ENCODE measurements around the gene LRRC42.

DNA sequence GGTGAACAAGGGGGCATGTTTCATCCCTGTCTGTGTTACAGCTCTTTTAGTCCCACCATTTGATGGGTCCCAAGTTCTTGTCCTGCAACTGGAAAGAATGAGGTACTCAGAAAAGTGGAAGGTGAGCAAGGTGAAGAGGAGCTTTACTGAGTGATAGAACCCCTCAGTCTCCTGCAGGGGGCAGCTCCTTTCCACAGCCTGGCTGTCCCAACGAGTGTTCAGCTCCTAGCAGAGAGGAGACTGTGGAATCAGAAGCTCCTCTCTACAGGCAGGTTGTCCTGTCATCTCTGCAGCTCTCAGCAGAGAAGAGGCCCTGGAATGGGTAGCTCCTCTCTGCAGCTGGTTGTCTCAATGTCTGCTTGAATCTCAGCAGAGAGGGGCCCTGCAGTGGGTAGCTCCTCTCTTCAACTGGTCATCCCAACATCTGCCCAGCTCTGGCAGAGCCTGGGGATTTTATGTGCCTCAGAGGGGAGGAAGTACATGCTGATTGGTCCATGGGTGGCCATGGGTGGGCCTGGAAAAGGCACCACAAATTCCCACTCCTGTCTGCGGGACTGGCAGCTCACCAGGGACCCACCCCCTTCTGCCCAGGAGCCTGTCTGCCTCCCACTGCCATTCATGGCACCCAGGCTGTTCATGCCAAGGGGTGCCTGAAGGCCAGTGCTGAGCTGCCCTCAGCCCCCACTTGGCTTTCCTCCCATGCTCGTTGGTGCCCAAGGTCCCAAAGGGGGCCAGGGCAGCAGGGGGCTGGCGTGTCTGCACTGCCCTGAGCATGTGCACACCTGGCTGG, 46.1 kb downstream of the LRRC42 start:
- TF ChIP-seq, protein P1, sequence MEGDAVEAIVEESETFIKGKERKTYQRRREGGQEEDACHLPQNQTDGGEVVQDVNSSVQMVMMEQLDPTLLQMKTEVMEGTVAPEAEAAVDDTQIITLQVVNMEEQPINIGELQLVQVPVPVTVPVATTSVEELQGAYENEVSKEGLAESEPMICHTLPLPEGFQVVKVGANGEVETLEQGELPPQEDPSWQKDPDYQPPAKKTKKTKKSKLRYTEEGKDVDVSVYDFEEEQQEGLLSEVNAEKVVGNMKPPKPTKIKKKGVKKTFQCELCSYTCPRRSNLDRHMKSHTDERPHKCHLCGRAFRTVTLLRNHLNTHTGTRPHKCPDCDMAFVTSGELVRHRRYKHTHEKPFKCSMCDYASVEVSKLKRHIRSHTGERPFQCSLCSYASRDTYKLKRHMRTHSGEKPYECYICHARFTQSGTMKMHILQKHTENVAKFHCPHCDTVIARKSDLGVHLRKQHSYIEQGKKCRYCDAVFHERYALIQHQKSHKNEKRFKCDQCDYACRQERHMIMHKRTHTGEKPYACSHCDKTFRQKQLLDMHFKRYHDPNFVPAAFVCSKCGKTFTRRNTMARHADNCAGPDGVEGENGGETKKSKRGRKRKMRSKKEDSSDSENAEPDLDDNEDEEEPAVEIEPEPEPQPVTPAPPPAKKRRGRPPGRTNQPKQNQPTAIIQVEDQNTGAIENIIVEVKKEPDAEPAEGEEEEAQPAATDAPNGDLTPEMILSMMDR (IDR thresholded peaks at IDR 0.05; ENCODE audit: insufficient read depth, low read length, poor library complexity, severe bottlenecking): no peak
- no peak for TF ChIP-seq EZH2phosphoT487 (conservative IDR thresholded peaks at IDR 0.05; ENCODE audit: low read length)

All from SU-DHL-6 (cell line).